Ecto neural progenitor cell (in vitro differentiated cells): ENCODE data around the gene BICRAL.
"Not testable (repeated sequence)": the region's sequence is repeated elsewhere in the genome, so short reads cannot be mapped to it uniquely, and the experiment has no call there.

ENCODE experiments used
- DNase-seq: peaks from one replicate; pipeline ENCODE4 v3.0.0-alpha.2; 2018; ENCODE audit warnings: low spot score

BICRAL gene

GRCh38 chr6:42894041-42894828, 112.4 kb downstream of the BICRAL start:
- not testable (repeated sequence) for DNase-seq

DNA sequence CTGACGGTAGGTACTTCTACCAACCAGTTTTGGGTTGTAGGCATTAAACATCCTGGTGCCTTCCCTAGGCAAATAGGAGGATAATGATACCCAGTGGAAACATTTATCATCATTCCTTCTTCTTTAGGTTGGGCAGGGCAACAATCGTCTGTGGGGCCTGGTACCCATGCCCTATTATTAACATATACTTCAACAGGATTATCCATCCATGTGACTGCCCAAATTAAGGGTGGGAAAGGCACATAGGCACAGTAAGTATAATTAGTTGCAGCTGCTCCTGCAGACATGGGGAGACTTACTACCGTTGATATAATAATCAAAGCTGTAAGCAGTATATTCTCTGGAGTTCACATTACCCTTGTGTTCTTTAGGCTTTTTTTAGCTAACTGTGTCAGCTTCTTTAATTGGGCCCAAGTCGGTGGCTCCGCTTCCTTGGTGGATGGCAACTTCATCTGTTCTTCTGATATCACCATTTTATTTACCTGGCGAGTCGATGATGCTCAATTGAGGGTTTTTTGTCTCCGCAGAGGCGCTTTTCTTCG, 114.4 kb downstream of the BICRAL start:
- no peak for DNase-seq

- DNase-seq, result peak; percentile 68
Measured at GRCh38 chr6:42898891-42899361, 117.1 kb downstream of the BICRAL start.

GRCh38 chr6:42899871-42900270, 118.0 kb downstream of the BICRAL start:
- no peak for DNase-seq

GRCh38 chr6:42901538-42901957, 119.7 kb downstream of the BICRAL start:
- DNase-seq, result peak; percentile 80

- not testable (repeated sequence) for DNase-seq
Measured at GRCh38 chr6:42902429-42903263, 120.8 kb downstream of the BICRAL start.

GRCh38 chr6:42904467-42904866, 122.6 kb downstream of the BICRAL start:
- DNase-seq, result no peak

DNA sequence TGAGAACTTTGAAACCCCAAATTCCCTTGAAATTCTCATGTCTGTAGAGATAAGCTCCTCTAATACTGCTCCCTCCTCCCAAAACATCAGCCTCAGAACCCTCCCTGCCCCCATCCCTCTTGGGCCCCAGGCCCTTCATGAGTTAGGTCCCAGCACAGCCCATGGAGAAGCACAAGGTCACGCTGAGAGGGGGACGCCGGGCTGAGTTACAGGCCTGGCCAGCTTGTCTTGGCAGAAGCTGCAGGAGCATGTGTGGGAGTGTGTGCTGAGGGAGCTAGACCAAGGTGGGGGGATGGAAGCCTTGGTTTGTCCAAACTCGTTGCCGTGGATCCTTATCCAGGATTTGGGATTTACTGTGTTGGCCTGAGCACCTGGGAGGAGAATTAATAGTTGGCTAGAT, 125.5 kb downstream of the BICRAL start:
- DNase-seq, result no peak

- no peak for DNase-seq
Measured at GRCh38 chr6:42909835-42910234, 128.0 kb downstream of the BICRAL start.

GRCh38 chr6:42911171-42912021, 129.5 kb downstream of the BICRAL start:
- peak; percentile 82 for DNase-seq

DNA sequence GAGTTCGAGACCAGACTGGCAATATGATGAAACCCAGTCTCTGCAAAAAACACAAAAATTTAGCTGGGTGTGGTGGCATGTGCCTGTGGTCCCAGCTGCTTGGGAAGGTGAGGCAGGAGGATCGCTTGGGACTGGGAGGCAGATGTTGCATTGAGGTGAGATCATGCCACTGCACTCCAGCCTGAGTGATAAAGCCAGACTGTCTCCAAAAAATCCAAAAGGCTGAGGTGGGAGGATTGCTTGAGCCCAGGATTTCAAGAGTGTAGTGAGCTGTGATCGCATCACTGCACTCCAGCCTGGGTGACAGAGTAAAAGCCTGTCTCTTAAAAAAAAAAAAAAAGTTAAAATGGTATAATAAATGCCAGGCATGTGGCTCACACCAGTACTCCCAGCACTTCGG, 132.7 kb downstream of the BICRAL start:
- DNase-seq, result no peak

DNA sequence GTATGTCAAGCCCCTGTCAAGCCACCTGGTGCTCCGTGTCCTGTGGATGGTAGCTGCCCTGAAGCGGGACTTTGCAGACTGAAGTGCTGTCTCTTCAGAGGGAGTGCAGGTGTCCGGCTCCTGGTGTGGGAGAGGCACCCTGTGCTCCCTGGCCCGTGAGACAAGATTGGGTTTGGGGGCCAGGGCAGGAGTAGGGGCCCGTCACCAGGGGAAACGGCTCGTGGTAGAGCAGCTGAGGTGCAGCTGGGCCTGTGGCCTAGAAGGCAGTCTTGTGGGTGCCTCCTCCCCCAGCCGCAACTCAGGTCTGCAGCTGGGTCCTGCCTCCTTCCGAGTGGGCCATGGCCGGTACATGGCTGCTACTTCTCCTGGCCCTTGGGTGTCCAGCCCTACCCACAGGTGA, 133.9 kb downstream of the BICRAL start, which contains the start of gene PTCRA:
Gene PTCRA (plus strand): TSS at position 322 of the 400 bp plus-strand sequence. CDS start 17 bp downstream, at position 339.
- DNase-seq, result no peak

DNA sequence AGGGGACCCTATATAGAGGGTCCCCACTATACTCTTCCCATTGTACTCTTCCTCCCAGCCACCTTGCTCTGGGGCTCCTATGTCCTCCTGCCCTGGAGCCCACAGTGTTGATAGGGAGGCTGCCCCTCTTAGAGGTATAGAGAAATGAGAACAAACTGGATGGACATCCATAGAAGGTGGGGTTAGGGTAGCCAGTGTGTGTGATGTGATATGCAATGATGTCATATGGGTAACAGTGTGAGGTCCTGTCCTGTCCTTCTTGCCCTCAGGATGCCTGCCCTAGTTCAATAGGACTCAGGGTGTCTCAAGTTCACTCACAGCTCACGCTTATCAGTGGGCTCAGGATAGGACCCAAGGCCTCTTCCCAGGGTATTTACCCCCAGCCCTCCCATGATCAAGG, 134.4 kb downstream of the BICRAL start:
- no peak for DNase-seq
